Stimulated activated CD4-positive, alpha-beta T cell treated with anti-CD3 and anti-CD28 coated beads, Interleukin-2, amount 100 ng/mL, for 4 hours (primary cell): ENCODE data around the gene COL6A1.
"Not testable (repeated sequence)": the region's sequence is repeated elsewhere in the genome, so short reads cannot be mapped to it uniquely, and the experiment has no call there.

Source experiments
- DNase-seq: peaks from one replicate; pipeline ENCODE4 v3.0.0-alpha.2; 2020; ENCODE audit warnings: low read depth

The COL6A1 gene

GRCh38 chr21:45995686-45996179 is 14.2 kb downstream of the COL6A1 start:
- DNase-seq = no peak

GRCh38 chr21:45996311-45997204 is 15.0 kb downstream of the COL6A1 start:
- DNase-seq = no peak

- DNase-seq = no peak
Observed at GRCh38 chr21:45997205-45997494, 15.6 kb downstream of the COL6A1 start.

- no peak for DNase-seq
Observed at GRCh38 chr21:45997495-45998275, 16.1 kb downstream of the COL6A1 start.

GRCh38 chr21:45998276-45998701 is 16.7 kb downstream of the COL6A1 start:
- no peak for DNase-seq

GRCh38 chr21:45998871-45999580 is 17.5 kb downstream of the COL6A1 start:
- no peak for DNase-seq

- no peak for DNase-seq
Observed at GRCh38 chr21:45999581-46000181, 18.1 kb downstream of the COL6A1 start.

- no peak for DNase-seq
Observed at GRCh38 chr21:46000182-46000730, 18.7 kb downstream of the COL6A1 start.

- no peak for DNase-seq
Observed at GRCh38 chr21:46000731-46001641, 19.4 kb downstream of the COL6A1 start.

- DNase-seq = no peak
Observed at GRCh38 chr21:46001821-46002681, 20.5 kb downstream of the COL6A1 start.

- no peak for DNase-seq
Observed at GRCh38 chr21:46002841-46003574, 21.4 kb downstream of the COL6A1 start.

GRCh38 chr21:46003575-46004007 is 22.0 kb downstream of the COL6A1 start:
- DNase-seq = no peak

GRCh38 chr21:46004168-46004861 is 22.7 kb downstream of the COL6A1 start:
- DNase-seq = no peak

- DNase-seq = no peak
Observed at GRCh38 chr21:46005081-46005480, 23.5 kb downstream of the COL6A1 start.

- no peak for DNase-seq
Observed at GRCh38 chr21:46005481-46005881, 23.9 kb downstream of the COL6A1 start.

- not testable (repeated sequence) for DNase-seq
Observed at GRCh38 chr21:46005894-46006546, 24.4 kb downstream of the COL6A1 start.
